ENCODE data around the gene STAT3.
"Not testable (repeated sequence)": the region's sequence is repeated elsewhere in the genome, so short reads cannot be mapped to it uniquely, and the experiment has no call there.

The STAT3 gene

DNA sequence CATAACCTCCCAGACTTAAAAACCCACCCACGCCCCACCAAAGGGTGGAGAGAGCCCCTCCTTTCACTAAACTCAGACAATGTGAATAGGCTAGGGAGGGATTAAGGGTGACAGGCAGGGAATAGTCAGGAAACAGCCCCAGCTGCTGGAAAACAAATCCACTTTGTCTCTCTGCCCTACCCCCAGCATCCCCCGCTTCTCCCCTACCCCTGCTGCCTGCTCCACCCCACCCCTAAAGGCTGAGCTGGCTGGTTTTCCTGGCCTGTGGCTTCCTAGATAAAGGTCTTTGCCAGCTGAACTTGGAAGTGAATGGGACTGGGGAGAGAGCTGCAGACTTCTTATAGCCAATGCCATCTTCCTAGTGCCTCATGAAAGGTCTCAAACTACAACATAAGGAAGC, 19.8 kb upstream of the STAT3 start:
- DNase-seq (ENCODE audit: low spot score), result no peak

DNA sequence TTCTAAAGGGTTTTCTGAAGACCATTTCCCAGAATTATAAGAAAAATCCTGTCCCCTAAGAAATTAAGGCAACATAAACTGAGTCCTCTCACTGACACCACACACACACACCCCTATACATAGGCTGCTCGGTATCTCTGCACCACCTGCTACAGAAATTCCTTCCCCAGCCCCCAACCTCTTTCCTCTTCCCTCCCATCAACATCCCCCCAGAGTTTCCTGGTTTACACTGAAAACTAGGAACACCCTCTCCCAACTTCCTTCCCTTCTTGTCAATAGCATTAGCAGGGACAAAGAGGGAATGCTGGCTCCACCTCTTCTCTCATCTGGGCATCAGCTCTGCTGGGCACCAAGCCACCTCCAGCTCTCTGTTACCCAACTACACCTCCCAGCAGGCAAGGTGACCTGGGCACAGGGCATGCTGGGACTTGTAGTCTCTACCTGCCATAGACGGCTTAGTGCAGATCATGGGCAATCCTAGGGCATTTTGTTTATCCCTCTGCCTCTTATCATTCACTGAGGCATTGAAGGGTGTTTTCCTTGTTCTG, 19.1 kb upstream of the STAT3 start:
- DNase-seq (ENCODE audit: low spot score), result peak; percentile 60

DNA sequence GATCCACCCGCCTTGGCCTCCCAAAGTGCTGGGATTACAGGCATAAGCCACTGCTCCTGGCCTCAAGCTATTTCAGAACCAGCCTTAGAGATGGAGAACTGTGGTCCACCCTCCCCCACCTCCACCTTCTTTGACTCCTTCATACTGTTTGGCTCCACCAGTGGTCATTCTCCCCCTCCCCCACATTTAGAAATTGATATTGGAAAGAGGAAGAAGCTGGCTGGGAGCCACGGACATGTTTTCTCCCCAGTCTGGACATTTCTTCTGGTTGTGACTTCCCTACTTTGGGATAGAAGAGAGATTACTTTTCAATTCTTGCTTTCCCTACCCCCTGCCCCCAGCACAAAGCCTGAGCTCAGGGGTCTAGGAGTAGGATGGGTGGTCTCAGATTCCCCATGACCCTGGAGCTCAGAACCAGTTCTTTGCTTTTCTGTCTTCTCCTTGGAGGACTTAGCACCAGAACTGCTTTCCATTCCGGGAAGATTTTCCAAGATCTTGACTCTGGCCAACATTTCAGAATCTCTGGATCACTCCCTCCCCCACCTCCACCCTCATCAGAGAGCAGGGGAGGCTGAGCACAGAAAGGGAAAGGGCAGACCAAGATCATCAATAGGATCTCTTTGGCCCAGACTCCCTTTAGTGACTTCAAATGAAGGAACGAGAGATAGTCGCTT, 18.5 kb upstream of the STAT3 start:
- no peak for DNase-seq (ENCODE audit: low spot score)

DNA sequence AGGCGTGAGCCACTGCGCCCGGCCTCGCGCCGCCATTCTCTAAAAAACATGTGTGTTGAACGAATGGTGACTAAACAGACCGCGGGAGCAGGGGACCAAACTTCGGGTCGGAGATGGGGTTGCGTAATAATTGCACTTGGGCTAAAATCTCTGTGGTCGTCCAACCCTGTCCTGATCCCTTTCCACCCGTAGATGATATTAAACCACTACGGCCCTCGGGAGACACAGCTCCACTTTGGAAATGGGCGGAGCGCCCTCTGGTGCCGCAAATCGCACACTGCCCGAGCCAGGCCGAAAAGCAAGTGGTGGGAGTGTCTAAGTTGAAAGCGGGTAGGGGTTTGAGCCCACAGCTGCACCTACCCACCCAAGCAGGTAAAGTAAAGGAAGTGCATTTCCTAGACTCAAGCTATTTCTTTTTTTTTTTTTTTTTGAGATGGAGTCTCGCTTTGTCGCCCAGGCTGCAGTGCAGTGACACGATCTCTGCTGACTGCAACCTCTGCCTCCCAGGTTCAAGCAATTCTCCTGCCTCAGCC, 17.8 kb upstream of the STAT3 start:
- peak; percentile 80 for DNase-seq (ENCODE audit: low spot score)

DNA sequence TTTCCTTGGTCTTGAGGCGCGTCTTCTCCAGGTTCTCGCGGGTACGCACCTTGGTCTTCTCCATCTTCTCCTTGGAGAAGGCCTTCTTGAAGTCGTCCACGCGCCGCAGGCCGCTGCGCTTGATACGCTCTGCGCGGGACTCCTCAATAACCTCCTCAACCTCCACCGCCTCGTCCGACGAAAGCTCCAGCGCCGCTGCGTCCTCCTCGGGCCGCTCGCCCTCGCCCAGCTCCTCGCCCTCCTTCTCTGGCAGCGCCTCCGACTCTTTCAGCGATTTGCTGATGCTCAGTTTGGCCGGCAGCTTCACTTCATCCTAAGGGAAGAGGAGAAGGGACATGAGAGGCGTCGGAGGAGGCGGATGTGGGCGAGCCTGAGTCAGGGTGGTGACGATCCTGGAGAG, 16.8 kb upstream of the STAT3 start:
- DNase-seq (ENCODE audit: low spot score), result no peak

DNA sequence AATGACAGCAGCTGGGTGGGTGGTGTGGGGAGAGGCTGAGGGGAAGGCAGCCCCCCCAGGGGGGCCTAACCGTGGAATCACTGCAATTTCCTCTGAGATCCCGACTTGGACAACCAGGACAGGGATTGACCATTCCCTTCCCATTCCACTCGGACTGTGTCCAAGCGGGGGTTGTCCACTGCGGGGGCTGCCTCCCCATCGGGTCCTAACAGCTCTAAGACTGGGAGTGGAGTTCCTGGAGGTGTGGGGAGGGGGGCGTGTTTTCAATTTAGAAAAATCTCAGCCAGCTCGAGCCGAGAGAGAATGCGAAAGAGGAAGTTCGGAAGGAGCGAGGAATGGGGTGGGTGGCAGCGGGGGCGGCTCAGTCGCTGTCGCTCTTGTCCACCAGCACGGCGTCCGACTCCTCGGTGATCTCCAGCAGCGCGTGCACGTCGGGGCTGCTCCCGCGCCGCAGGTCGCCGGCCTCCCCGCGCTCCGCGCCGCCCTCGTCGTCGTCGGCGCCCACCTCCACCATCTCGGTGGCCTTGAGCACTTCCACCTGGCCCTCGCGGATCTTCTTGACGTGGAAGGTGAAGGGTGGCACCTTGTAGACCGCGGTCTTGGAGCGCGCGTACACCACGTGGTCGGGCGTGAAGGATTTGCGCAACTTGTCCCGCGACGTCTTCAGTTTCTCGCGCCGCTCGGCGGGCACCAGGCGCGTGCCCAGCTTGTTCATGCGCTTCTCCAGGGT, 16.2 kb upstream of the STAT3 start:
- no peak for DNase-seq (ENCODE audit: low spot score)

DNA sequence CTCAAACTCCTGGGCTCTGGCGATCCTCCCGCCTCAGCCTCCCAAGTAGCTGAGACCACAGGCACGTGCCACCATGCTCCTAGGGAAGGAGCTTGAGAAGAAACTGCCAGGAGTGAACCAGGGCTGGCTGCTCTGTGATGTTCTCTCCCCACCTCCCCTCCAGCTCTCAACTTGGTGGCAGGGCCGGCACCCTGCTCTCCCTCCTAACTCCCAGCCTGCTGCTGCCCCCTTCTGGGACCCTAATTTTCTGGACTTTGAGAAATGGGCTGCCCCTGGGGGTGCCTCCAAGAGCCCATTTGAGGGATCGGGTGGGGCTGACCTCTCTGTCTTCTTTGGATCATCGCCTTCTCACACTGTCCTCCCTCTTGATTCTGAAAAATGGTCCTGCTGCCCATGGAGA, 14.9 kb upstream of the STAT3 start:
- DNase-seq (ENCODE audit: low spot score), result peak; percentile 32

DNA sequence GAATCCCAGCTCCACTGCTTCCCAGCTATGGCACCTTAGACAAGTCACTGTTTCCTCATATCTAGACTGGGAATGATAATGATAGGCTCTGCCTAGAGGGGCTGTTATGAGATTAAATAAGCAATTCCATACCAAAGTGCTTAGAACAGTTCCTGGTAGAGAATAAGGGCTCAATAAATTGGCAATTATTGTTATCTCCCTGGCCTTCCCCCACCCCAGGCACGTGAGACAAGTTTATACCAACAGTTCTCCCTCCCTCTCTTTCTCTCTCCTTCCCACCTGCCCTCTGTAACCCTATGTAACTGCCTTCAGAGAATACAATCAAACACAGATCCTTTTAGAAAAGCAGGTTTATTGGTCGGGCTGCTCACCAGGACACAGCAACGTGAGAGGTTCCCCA, 13.9 kb upstream of the STAT3 start:
- DNase-seq (ENCODE audit: low spot score), result no peak

DNA sequence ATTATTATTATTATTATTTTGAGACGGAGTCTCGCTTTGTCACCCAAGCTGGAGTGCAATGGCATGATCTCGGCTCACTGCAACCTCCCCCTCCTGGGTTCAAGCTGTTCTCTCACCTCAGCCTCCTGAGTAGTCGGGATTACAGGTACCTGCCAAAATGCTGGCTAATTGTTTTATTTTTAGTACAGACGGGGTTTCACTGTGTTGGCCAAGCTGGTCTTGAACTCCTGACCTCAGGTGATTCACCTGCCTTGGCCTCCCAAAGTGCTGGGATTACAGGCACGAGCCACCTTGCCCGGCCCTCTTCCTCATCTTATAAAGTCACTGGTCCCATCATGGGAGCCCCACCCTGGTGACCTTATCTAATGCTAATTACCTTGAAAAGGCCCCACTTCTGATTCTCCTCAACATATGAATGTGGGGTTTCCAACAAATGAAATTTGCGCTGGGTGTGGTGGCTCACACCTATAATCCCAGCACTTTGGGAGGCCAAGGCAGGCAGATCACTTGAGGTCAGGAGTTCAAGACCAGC, 12.7 kb upstream of the STAT3 start:
- not testable (repeated sequence) for DNase-seq (ENCODE audit: low spot score)

DNA sequence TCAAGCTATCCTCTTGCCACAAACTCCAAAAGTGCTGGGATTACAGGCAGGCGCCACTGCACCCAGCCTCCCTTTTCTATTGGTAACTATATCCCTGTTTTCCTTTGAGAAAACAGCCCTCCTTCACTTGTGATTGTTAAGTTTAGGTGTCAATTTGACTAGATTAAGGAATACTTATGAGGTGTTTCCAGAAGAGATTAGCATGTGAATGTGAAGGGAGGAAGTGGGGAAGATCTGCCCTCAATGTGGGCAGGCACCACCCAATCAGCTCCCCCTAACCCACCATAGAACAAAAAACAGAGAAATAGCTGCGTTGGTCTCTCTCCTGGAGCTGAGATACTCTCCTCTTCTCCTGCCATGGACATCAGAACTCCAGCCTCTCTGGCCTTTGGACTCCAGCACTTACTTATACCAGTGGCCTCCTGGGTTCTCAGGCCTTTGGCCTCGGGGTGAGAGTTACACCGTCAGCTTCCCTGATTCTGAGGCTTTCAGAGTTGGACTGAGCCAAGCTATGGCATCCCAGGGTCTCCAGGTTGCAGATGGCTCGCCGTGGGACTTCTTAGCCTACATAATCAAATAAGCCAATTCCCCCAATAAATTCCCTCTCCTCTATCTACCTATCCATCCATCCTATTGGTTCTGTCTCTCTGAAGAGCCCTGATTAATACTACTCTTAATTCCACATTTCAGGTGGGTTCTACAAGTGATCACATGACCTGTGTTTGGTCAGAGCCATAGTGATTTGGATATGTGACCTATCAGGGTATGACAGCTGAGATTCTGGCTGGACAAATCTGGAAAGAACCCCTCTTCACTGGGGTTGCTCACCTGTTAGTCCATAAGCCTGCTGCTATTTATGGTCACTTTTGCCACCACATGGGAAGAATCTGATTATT, 12.0 kb upstream of the STAT3 start:
- DNase-seq (ENCODE audit: low spot score), result no peak

DNA sequence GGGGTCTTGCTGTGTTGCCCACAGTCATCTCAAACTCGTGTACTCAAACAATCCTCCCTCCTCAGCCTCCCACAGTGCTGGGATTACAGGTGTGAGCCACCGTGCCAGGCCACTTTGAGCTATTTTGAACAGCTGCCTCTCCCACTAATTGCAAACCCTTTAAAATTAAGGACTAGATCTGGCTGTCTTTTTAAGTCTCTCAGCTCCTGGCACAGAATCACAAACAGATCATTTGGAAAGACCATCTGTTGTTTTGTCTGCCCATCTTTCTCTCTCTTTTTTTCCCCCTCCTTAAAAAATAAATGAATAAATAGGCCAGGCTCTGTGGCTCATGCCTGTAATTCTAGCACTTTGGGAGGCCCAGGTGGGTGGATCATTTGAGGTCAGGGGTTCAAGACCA, 10.9 kb upstream of the STAT3 start:
- no peak for DNase-seq (ENCODE audit: low spot score)

DNA sequence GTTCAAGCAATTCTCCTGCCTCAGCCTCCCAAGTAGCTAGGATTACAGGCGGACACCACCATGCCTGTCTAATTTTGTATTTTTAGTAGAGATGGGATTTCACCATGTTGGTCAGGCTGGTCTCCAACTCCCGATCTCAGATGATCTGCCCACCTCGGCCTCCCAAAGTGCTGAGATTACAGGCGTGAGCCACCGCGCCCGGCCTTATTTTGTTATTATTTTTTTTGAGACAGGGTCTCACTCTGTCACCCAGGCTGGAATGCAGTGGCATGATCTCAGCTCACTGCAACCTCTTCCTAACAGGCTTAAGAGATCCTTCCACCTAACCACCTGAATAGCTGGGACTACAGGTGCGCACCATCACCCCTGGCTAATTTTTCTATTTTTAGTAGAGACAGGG, 7.4 kb upstream of the STAT3 start:
- not testable (repeated sequence) for DNase-seq (ENCODE audit: low spot score)

DNA sequence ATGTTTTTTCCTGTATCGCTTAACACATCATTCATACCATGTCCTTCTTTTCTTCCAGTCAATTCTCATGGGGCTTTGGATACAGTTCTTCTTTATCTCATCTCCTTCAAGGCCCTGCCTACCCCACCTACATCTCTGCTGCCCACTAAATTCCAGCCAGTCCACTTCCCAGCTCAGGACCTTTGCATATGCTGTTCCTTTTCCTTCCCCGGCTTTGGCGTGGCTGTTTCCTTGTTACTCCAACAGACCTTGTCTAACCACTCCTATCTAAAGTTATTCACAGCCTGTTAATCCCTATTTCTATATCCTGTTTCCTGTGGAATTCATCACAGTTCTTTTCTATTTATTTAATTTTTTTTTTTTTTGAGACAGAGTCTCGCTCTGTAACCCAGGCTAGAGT, 6.6 kb upstream of the STAT3 start:
- DNase-seq (ENCODE audit: low spot score), result no peak

DNA sequence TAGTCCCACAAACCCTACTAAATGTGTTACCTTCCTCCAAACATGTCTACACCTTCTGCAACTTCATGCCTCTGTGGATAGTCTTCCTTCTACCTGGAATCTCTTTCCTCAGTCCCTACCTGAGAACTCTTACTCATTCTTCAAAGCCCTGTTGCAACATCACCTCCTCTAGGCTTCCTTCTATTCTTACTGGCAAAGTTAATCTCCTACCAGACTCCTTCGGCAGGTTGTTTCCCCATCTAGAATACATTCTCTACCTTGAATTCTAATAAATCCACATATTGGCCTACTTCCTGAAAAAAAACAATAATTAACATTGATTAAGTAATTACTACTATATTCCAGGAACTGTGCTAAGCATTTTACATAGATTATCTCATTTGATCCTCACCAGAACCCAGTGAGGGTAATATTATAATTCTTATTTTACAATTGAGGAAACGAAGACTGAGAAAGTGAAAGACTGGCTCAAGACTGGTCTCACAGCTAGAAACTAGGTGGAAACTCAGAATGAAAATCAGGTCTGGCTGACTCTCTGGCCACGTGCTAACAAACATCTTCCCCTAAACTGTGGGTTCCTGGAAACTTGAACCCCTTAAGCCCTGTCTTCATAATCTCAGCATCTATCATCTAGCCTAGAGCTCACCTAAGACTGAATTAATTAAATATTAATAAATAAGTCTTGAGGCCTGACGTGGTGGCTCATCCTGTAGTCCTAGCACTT, 4.6 kb upstream of the STAT3 start:
- DNase-seq (ENCODE audit: low spot score), result no peak

DNA sequence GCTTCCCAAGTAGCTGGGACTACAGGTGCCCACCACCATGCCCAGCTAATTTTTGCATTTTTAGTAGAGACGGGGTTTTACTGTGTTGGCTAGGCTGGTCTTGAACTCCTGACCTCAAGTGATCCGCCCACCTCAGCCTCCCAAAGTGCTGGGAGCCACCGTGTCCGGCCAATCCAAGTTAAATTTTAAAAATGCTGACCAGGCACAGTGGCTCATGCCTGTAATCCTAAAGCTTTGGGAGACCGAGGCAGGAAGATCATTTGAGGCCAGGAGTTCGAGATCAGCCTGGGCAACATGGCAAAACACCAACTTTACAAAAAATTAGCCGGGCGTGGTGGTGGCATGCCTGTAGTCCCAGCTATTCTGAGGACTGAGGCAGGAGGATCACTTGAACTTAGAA, 3.2 kb upstream of the STAT3 start:
- not testable (repeated sequence) for DNase-seq (ENCODE audit: low spot score)

DNA sequence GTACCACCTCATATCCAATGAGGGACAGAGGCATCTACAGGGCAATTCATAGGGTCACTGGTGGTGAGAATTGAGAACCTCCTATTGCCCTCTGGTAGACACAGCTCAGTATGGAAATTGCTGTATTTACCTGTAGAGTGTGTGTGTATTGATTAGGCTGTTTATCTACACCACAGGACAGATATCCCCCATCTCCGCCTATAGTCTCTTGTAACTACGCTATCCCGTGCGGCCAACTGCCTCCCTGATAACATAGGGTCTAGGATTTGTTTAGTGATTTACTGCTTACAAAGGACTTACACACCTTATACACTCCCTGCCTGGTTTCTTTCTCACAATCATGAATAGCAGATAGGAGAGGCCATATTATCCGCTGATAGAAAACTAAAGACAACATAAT, 1.7 kb upstream of the STAT3 start:
- no peak for DNase-seq (ENCODE audit: low spot score)

DNA sequence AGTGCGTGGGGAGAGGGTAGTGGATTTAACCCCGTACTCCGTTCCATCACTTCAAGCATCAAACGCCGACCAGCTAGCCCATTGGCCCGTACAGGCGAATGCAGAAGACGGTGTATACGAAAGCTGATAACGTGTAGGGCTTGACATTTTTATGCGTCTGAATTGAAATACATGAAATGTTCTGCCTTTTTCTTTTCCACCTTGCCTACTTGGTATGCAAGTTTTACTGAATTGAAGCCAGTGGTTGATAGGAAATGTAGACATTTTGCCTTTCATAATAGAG, 834 bp upstream of the STAT3 start:
- DNase-seq (ENCODE audit: low spot score), result no peak

DNA sequence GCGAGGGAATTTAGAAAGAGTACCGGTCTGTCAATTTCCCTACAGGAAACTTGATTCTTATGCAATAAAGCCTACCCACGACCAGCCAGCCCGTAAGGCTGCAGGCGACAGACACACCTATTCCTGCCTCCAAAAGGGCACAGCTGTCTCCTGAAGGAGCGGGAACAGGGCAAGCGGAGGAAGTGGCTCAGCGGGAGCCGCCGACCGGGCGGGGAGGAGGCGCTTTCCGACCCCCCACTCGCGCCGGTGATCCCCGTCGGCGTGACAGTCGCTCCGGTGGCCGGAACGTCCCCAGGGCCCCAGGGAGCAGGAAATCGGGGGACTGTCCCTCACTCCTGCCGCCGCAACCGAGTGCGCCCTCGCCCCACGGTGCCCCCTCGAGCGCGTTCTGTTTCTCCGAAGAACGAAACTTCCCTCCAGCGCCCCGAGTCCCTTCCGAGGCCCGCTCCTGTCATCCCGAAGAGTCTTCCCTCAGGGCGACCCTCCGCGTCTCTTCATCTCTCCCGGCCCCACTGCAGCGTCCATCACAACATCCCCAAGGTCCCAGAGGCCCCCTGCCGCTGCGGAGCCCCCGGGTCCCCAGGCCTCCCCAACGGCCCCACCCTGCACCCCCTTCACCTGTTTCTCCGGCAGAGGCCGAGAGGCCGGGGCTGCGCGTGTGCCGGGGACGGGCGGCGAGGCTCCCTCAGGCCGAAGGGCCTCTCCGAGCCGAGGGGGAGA, 421 bp downstream of the STAT3 start:
- DNase-seq (ENCODE audit: low spot score), result peak; percentile 13

DNA sequence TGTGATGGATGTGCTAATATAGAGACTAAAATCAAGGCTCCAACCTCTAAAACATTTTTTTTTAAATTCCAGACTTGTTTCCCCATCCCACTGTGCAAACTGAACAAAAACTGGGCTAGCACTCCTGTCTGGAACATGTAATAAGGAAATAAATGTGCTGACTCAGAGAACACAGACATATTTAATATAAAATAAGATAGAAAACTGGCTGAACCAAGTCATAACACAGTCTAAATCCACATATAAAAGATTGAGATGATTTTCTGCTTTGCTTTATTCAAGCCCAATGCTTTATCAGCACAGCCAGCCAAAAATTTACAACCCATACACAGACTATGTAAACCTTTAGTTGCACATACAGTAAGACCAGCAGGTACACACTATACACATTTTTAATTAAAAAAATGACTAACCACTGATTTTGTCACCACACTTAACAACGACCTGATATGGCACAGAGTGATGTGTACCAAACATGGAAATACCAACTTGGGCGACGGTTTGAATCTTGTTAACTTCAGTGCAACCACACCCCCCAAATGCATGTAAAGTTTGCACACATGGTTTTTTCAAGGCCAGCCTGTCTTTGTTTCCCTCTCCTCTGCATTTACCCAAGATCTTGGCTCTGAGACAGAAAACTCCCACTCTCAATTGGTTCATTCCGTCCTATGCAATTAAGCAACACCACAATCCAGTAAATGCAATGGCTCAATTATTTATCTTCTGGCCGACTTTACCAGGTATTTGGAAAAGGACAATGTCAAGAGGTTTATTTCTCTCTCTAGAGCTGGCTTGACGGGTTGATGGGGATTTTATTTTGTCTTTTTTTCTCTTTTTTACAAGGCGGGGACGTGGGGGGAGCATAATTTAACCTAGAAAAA, 1.2 kb downstream of the STAT3 start:
- DNase-seq (ENCODE audit: low spot score), result peak; percentile 17

DNA sequence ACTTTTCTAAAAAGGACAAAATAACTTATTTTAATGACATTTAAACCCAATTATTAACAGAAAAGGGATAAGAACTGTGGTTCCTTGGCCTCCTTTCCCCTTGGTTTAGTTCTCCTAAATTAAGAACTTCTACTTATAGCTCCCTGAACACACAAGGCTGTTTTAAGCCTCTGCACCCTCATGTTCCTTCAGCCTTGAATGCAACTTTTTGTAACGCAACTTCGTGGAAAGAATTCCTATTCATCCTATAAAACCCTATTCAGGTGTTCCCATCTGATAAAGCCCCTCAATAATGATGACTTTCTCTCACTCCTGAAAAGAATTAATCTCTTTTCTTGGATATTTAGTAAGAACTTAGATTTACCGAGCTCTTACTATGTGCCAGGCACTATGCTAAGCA, 6.3 kb downstream of the STAT3 start:
- DNase-seq (ENCODE audit: low spot score), result no peak

Data from CD4-positive, alpha-beta T cell treated with Interleukin-6 at 100 ng/mL for 8 hours (primary cell).